Kasumi-1 (cell line): ENCODE measurements around the gene TAGLN.
"Not testable (repeated sequence)": the region's sequence is repeated elsewhere in the genome, so short reads cannot be mapped to it uniquely, and the experiment has no call there.

ENCODE experiments used
- DNase-seq, 2 experiments: peaks; one replicate each; lab custom pipeline; 2025; lab: John Stamatoyannopoulos, UW

The TAGLN gene

DNA sequence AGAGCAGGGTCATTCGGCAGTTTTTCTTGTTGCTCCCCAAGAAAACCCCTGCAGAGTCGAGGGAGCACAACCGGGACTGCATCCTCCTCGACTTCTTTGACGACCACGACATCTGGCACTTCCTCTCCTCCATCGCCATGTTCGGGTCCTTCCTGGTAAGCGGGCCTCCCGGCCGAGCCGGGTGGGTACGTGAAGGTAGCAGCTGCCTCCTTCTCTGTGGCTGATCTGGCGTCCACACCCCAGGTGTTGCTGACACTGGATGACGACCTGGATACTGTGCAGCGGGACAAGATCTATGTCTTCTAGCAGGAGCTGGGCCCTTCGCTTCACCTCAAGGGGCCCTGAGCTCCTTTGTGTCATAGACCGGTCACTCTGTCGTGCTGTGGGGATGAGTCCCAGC is 3.4 kb upstream of the TAGLN start:
- no peak for DNase-seq

DNA sequence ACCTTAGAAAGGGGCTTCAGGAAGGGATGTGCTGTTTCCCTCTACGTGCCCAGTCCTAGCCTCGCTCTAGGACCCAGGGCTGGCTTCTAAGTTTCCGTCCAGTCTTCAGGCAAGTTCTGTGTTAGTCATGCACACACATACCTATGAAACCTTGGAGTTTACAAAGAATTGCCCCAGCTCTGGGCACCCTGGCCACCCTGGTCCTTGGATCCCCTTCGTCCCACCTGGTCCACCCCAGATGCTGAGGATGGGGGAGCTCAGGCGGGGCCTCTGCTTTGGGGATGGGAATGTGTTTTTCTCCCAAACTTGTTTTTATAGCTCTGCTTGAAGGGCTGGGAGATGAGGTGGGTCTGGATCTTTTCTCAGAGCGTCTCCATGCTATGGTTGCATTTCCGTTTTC is 2.2 kb upstream of the TAGLN start:
- no peak for DNase-seq

DNA sequence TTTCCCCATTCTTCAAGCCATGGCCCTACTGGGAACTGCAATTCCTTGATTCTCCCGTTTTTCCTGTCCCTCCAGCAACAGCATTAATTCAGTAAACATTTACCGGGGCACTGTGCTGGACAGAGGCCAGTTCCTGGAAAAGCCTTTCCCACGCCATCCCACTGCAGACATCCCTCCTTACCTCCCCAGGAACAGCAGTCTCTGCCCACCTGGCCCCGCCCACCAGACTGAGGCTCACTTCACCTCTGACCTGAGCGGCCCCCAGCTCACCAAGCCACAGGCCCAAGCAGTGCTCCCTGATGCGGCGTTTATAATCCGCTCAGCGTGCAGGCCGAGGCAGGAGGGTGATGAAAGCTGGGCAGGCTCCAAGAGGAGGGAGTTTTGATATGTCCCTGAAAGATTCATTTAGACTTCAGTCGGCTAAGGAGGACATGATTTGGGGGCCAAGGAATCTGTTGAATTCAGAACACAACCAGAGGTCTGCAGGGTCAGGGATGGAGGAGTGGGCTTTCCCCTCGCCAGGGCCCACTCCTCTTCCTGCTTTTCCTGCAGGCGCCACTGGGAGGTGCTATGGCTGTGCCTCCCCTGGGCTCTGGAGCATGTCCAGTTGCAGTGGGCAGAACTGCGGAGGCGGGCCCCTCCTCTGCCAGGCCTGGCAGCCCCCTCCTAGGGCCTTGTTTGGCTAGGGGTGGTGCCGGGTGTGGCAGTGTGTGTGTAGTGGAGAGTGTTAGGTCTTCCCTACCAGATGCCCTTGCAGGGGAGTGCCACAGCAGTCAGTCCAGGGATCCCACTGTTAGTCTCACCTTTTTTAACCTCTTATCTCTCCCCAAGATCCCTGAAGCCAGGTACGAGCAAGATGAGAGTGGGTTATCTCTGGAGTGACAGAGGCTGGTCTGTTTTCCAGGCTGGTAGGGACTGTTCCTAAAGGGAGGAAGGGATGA is 1.4 kb upstream of the TAGLN start:
- no peak for DNase-seq

DNA sequence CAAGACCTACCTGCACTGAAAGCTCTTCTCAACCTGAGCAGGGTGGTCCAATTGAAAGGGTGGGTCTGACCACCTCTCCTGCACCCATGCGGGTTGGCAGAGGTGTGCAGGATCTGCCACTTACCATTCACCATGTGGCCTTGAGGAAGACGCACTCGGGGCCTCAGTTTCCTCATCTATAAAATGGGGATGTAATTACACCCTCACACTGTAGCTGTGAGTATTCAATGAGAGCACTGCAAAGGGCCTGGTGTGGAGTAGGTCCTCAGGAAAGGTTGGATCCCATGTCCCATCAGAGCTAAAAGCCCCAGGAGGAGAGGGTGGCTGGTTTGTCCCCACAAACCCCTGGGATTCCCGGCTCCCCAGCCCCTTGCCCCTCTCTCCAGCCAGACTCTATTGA is 557 bp upstream of the TAGLN start:
- no peak for DNase-seq

DNA sequence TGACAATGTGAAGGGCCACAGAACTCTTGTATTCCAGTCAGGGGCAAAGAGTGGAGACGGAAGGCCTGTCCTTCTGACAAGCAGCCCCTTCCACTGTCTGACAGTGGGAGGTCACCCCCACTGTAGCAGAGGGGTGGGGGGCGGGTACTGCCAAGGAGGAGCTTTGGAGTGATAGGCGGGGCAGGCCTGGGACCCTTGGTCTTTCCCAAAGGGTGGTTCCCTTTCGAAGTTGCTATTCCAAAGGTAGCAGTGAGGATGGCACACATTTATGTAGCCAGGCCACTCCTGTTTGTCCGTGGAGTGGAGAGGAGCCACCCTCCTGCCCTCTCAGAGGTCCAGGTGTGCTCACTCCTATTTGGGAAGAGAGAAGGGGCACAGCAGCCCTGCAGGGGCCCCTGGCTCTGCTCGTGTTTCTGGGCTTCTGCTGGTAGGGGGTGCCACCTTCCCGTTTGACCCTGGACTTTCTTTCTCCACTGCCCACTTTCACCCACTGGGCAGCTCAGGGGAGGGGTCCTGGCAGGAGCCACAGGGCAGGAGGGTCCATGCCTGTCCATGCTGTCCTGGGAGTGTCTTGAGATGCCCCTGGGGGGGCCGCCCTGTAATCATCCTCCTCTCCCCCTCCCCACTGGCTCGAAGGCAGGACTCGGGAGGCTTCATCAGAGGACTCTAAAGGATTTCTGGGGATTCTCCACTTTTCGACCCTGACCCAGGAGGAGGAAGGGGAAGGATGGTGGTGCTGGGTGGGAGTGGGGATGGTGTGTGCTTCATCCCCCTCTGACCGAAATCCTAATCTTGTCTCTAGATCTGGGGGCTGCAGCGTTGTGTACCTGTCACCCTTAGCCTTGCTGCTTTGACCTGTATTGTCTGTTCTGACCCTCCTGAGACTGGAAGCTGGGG is 994 bp downstream of the TAGLN start:
- DNase-seq, result no peak

DNA sequence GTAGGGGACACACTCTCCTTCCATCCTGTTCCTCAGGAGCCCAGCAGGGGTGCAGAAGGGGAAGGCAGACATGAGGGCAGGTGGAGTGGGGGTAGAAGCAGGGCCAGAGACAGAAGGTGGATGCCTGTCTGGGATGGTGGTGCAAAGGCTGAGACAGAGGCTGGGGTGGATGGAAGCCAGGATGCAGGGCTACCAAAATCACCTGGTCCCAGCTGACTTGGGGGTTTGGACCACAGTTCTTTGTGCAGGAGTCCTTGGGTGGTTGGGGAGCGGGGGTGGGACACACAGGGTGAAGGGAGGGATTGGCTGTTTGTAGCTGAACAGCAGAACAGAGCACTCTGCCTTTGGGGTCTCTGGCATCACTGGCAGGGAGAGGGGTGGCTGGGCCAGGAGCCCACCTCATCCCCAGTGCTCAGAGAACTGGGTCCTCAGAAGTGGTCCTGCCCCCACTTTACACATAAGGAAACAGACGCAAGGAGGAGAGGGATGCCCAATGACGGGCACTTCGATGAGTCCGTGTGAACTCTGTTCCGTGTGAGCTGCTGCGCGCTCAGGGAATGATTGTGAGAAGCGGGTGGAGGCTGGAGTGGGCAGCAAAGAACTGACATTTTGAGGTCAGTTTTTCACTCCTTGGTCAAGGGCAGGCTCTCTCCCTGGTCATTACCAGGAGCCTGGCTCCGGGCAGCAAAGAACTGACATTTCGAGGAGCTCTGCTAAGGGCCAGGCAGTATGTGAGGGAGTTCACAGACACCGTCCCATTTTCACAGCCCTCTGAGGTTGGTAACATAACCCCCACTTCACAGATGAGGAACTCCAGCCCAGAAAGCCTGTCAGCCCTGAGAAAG is 1.9 kb downstream of the TAGLN start:
- no peak for DNase-seq

DNA sequence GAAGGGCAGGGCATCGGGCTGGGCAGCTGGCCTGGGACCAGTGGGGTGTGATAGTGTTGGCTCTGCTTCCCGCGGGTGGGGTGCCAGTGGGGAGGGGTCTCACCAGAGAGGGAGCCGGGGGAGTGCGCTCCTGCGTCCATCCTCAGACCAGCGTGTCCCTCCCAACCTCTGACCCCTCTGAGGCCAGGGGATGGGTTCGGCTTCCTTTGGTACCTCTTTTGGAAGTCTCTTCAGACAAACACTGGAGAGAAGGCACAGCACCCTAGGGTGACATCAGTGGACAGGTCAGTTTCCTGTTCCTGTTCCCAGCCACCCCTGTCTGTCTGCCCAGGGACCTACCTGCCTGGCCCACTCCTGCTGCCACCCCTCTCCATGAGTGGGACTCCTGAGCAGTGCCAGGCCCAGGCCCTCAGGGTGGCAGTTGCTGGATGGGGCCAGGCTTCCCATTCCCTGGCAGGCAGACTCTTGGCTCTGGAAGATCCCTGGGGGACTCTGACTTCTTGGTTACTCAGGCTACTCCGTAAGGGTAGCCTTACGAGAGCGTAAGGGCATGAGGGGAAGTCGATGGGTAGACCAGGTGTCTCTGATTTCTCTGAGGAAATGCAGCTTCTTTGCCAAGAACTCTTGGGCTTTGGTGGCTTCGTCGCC is 2.6 kb downstream of the TAGLN start:
- no peak for DNase-seq

DNA sequence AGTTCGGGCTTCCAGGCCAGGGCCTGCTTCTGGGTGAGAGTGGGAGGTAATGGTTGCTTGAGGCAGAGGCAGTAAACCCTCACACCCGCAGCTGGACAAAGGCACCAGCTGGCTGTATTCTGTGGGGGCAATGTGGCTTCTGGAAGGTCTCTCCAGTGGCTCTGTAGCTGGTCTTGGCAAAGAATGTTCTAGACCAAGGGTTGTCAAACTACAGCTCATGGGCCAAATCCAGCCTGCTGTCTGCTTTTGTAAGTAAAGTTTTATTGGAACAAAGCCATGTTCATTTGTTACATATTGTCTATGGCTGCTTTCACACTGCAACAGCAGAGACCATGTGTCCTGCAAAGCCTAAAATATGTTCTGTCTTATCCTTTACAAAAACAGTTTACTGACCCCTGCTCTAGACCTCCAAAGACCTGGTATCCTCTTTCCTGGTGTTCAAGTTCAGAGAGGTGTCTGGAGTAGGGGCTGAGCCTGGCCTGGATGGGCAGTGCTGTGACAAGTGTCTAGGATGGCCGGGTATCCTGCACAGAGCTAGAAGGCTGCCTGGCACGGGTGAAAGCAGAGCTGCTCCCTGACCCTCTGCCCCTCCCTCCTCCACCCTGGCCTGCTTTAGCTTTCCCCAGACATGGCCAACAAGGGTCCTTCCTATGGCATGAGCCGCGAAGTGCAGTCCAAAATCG is 3.4 kb downstream of the TAGLN start:
- DNase-seq, result no peak

DNA sequence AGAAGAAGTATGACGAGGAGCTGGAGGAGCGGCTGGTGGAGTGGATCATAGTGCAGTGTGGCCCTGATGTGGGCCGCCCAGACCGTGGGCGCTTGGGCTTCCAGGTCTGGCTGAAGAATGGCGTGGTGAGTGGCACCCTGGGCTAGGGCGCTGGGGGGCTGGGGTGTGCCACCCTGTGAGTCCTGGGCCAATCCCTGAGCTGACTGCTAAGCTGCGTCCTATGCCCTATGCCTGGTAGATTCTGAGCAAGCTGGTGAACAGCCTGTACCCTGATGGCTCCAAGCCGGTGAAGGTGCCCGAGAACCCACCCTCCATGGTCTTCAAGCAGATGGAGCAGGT is 3.9 kb downstream of the TAGLN start:
- no peak for DNase-seq

DNA sequence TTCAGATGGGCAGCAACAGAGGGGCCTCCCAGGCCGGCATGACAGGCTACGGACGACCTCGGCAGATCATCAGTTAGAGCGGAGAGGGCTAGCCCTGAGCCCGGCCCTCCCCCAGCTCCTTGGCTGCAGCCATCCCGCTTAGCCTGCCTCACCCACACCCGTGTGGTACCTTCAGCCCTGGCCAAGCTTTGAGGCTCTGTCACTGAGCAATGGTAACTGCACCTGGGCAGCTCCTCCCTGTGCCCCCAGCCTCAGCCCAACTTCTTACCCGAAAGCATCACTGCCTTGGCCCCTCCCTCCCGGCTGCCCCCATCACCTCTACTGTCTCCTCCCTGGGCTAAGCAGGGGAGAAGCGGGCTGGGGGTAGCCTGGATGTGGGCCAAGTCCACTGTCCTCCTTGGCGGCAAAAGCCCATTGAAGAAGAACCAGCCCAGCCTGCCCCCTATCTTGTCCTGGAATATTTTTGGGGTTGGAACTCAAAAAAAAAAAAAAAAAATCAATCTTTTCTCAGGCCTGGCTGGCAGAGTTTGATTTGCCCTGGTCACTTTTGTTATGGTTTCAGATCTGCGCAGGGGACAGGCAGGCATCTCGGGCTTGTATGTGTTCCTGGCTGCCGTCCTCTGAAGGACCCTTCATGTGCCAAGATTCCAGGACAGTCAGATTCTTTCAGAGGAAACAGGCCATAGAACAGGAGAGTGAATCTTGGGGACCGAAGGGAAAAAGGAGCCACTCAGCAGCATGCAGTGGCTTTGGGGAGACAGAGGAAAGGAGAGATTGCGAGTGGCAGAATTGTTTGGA is 5.3 kb downstream of the TAGLN start:
- DNase-seq, result no peak

DNA sequence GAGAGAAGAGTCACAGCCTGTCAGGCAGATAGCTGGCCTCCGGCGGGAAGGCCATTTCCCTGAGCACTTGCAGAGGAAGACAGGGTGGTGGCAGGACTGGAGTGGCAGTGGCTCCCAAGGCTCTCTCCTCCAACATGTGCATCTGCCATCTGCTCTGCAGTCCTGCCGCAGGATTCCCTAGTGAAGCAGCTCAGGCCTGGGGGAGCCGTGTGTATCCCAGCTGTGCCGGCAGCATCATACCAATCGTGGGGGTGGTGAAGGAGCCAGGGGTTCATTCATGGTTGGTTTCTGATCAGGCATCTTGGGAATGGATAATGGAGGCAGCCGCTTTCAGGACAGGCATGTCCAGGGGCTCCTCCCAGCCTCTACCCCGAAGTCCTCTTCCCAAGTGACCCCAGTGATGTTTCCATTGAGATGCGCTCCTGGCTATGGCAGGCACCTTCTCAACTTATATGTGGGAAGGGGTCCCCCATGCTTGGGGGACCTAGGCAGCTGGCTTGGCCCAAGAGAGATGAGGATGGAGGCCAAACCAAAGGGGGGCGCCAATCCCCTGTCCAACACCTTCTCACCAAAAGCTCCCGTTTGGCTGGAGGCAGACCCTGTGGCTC is 6.1 kb downstream of the TAGLN start:
- no peak for DNase-seq

DNA sequence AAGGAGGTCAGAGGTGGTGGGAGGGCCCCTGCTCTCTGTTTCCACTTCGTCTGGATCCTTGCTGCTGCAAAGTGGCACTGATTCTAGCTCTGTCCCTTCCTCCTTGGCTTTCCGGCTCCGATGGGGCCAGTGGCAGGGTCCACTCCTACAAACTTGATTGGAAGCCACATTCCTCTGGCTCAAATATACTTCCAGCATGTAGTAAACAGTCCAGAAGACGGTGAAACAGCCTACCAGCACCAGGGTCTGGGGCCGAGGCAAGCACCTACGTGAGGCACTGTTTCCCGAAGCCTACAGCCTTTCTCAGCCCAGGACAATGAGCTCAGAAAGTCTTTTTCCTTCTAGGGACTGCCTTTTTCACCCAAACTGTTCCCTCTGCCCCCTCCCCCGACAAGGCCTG is 6.9 kb downstream of the TAGLN start:
- not testable (repeated sequence) for DNase-seq

DNA sequence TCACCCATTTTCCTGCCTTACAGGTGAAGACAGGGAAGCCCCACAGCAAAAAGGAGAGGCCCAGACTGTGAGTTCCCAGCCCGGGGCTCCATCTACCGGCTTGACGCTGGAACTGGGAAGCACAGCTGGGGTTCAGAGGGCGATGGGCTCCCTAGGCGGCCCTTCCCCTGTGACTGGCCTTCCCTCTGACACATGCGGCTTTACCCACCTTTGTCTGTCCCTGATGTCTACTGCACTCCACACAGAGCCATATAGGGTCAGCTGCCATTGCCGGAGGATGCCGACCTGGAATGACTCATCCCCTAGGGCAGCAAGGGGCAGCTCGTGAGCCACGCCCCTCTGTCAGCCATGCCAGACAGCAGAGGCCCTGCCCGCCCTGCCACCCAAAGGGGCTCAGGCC is 7.7 kb downstream of the TAGLN start:
- not testable (repeated sequence) for DNase-seq

DNA sequence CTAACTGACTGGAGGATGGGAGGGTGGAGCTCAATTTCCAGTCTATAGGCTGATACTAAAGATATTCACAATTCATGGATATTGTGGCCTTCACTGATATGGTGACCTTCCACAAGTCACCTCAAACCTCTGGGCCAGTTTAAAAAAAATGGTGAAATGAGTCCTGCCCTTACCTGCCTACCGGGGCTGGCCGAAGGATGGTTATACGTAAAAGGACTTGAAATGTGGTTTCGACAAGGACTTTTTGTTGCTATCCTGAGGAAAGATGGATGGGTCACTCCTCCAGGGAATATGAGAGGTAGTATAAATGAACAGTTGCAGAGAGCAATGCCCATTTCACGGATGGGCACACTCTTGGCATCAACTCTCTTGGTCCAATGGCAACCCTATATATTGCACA is 8.3 kb downstream of the TAGLN start:
- DNase-seq, result not testable (repeated sequence)

DNA sequence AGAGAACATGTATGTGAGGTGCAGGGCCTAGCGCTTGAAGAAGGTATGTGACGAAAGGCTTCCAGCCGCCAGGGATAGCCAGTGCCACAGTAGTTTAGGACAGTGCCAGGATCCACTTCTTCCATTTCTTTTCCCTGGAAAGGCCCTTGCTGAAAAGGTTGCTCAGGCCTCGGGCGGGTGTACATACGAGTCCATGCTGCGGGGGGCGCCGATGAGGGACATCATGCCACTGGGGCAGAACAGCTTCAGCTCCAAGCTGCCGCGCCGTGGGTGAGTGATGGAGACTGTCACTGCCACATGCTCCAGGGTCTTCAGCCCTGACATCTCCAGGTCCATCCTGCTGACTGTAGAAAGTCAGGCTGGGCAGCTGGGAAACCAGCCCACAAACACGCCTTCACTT is 9.5 kb downstream of the TAGLN start:
- DNase-seq, result not testable (repeated sequence)

DNA sequence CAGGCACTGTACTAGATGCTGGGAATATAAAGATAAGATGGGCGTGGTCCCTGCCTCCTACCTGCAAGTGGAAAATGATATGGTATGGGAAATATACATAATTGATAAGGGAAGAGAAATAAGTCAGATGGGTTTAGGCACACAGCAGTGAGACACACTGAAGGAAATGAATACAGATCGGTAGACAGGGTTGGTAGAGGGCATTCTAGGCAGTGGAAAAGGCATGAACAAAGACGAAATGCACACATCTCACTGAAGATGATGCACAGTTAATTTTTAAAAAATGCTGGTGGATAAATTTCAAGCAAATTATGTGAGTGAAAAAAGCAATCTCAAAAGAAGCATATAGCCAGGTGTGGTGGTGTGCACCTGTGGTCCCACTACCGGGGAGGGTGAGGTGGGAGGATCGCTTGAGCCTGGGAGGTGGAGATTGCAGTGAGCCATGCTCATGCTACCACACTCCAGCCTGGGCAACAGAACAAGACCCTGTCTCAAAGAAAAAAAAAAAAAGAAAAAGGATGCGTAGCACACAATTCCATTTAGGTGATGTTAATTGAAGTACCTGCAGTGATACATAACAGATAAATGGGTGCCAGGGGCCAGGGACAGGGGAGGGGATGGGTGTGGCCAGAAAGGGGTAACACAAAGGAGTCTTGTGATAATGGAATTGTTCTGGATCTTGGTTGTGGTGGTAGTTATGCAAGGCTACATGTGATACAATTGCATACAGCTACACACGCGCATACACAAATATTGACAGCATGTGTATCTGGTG is 10.4 kb downstream of the TAGLN start:
- not testable (repeated sequence) for DNase-seq

DNA sequence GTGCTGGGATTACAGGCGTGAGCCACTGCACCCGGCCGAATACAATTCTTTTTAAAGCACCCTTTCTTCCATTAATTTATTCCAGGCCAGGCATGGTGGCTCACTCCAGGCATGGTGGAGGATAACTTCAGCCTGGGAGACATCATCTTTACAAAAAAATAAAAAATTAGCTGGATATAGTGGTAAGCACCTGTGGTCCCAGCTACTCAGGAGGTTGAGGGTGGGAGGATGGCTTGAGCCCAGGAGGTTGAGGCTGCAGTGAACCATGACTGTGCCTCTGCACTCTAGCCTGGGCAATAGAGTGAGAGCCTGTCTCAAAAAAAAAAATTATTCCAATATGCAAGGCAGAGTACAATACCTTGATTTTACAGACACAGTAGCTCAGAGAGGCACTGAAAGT is 11.4 kb downstream of the TAGLN start:
- no peak for DNase-seq

DNA sequence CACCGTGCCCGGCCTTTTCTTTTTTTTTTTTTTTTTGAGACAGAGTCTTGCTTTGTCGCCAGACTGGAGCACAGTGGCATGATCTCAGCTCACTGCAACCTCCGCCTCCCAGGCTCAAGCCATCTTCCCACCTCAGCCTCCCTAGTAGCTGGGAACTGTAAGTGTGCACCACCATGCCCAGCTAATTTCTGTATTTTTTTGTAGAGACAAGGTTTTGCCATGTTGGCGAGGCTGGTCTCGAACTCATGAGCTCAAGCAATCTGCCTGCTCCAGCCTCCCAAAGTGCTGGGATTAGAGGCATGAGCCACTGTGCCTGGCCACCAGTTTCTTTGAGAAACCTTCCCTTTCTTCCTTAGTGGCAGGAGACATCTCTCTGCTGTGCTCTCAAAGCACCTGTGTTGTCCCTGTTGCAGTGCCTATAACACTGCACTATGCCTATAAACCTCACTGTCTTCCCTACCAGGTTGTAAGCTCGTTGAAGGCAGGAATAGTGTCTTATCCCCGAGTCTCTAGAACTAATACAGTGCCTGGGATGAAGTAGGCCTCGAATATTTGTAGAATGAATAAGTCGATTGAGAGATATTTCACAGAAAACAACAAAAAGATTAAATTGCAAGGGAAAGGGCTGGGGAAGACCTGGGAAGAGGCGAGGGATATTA is 13.7 kb downstream of the TAGLN start:
- no peak for DNase-seq
